ENCODE results near the gene RFX1. TPM values are rescaled to one million over a fixed set of nuclear protein-coding genes. Genes with fewer than 3 reads are reported as not detected.
"Not testable (repeated sequence)": the region's sequence is repeated elsewhere in the genome, so short reads cannot be mapped to it uniquely, and the experiment has no call there.

The RFX1 gene
- total RNA-seq, 1 experiment from 2014 or later = 7.5 TPM

DNA sequence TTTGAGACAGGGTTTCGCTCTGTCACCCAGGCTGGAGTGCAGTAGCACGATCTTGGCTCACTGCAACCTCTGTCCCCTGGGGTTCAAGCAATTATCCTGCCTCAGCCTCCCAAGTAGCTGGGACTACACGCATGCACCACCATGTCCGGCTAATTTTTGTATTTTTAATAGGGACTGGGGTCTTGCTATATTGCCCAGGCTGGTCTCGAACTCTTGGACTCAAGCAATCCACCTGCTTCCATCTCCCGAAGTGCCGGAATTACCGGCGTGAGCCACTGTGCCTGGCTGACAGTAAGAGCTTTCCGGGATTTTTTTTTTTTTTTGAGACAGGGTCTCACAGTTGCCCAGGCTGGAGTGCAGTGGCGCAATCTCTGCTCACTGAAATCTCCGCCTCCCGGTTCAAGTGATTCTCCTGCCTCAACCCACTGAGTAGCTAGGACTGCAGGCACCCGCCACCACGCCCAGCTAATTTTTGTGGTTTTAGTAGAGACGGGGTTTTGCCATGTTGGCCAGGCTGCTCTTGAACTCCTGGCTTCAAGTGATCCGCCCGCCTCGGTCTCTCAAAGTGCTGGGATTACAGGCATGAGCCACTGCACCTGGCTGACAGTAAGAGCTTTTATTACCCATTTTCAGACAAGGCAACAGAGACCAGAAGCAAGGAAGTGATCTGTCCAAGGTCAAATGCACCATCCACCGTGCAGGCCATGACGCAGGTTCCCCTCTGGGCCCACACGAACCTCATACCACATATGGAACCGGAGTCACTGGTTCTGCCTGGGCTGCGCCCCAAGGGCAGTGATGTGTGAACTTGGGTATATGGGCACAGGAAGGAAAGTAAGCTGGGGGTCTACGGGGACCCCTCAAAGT is 21.0 kb downstream of the RFX1 start:
- in situ Hi-C loops (cut with HindIII; ENCODE audit: low pct_unique_long_range_greater_than_20kb, low sequenced_read_pairs) = no loop called here
- no peak for DNase-seq (ENCODE audit: low read depth)

DNA sequence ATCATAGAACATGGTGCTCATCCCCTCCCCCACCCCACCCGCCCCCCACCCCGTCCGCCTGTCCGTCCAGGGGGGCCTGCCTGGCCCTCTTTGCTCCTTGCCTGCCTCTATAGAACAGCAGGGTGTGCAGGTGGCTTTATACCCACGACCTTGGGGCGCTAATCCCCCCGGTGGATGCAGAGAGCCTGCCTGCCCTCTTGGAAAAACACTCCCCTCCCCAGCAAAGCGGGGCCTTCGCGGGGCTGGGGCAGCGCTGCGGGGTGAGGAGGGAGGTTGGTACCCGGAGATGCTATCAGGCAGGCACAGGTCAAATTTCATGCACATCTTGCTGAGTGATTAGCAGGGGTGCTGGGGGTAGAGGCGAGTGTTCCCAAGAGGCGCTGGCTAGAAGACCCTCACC is 21.9 kb downstream of the RFX1 start:
- DNase-seq (ENCODE audit: low read depth) = no peak
- in situ Hi-C loops (cut with HindIII; ENCODE audit: low pct_unique_long_range_greater_than_20kb, low sequenced_read_pairs) = no loop called here

- in situ Hi-C loops (cut with HindIII; ENCODE audit: low pct_unique_long_range_greater_than_20kb, low sequenced_read_pairs) = no loop called here
- DNase-seq (ENCODE audit: low read depth) = no peak
Observed at GRCh38 chr19:13983213-13983889, 22.8 kb downstream of the RFX1 start.

GRCh38 chr19:13982773-13983172 is 23.3 kb downstream of the RFX1 start:
- in situ Hi-C loops (cut with HindIII; ENCODE audit: low pct_unique_long_range_greater_than_20kb, low sequenced_read_pairs) = no loop called here
- no peak for DNase-seq (ENCODE audit: low read depth)

DNA sequence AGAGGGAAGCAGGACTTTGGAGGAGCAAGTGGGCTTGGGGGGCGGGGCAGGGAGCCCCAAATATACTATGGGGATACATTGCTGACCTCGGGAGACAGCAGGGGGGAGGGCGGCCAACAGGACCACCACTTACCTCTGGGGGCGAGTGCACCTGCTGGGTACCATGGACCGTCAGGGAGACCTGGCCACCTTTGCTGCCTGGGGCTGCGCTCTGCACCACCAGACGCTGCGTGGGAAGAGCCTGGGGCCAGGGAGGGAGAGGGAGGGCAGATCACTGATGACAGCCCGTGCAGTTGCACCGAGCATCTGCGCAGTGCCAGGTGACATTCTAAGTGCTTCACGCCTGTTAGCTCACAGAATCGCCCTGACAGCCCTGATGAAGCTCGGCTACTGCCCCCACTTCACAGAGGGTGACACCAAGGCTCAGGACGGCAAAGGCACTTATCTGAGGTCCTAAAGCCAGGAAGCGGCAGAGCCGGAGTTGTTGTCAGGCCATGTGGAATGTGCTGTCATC is 24.1 kb downstream of the RFX1 start:
- in situ Hi-C loops (cut with HindIII; ENCODE audit: low pct_unique_long_range_greater_than_20kb, low sequenced_read_pairs) = no loop called here

GRCh38 chr19:13981467-13981866 is 24.7 kb downstream of the RFX1 start:
- in situ Hi-C loops (cut with HindIII; ENCODE audit: low pct_unique_long_range_greater_than_20kb, low sequenced_read_pairs) = no loop called here
- DNase-seq (ENCODE audit: low read depth) = no peak

More for the DNA sequence above, 24.1 kb downstream of the RFX1 start:
- no peak for DNase-seq (ENCODE audit: low read depth)

- DNase-seq (ENCODE audit: low read depth) = no peak
- in situ Hi-C loops (cut with HindIII; ENCODE audit: low pct_unique_long_range_greater_than_20kb, low sequenced_read_pairs) = no loop called here
Observed at GRCh38 chr19:13981021-13981420, 25.1 kb downstream of the RFX1 start.

DNA sequence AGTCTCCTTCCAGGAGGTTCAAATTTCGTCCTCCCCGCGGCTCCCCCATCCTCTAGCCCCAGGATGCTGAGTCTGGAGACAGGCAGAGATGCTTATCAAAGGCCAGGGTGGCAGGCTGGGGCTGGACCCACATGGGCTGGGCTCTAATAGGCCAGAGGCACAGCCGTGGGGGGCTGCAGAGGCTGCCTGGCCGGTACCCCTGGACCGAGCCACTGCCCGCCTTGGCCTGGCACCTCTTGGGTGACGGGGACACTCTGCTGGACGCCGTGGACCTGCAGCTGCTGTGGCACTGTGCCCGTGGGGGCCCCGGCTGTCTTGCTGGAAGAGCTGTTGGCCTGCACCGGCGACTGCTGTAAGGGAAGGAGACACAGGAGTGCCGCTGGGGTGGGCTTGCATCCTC is 25.8 kb downstream of the RFX1 start:
- no peak for DNase-seq (ENCODE audit: low read depth)
- in situ Hi-C loops (cut with HindIII; ENCODE audit: low pct_unique_long_range_greater_than_20kb, low sequenced_read_pairs) = no loop called here

GRCh38 chr19:13979686-13980085 is 26.4 kb downstream of the RFX1 start:
- in situ Hi-C loops (cut with HindIII; ENCODE audit: low pct_unique_long_range_greater_than_20kb, low sequenced_read_pairs) = no loop called here
- DNase-seq (ENCODE audit: low read depth) = no peak

GRCh38 chr19:13979244-13979615 is 26.9 kb downstream of the RFX1 start:
- DNase-seq (ENCODE audit: low read depth) = no peak
- in situ Hi-C loops (cut with HindIII; ENCODE audit: low pct_unique_long_range_greater_than_20kb, low sequenced_read_pairs) = no loop called here

DNA sequence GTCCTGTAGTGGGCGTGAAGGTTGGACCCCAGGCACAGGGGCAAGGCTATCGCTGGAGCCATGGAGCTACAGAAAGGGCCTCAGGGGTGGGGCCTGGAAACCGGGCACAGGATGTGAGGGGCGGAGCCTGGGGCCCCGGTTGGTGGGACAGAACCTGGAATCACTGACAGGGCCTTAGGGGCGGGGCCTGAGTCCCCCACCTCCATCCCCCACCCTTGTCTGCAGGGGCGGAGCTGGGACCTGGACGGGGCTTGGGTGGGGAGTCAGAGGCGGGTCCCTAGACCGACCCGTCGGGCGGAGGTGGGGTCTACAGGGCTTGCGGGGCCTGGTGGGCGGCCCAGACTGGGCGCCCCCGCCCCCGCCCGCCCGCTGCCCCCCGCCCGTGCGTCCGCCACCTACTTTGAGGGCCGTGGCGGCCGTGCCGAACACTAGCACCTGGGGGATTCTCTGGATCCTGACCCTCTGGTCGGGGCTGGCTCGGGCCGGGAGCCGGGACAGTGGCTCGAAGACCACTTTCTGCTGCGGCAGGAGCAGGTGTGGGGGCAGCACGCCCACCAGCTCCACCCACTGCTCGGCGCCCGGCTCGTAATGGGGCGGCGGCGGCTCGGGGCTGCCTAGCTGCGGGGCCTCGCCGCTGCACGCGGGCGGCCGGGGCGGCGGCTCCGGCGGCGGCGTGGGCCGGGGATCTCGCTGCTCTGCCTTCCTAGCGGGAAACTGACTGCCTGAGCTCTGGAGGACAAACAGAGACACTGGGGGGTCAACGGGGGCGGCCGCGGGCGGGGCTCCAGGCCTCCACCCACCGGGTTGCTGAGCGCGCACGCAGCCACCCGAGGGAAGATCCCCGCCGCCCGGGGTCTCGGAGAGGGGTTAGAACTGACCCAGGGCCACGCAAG is 27.5 kb downstream of the RFX1 start:
- in situ Hi-C loops (cut with HindIII; ENCODE audit: low pct_unique_long_range_greater_than_20kb, low sequenced_read_pairs) = no loop called here
- DNase-seq (ENCODE audit: low read depth) = no peak

DNA sequence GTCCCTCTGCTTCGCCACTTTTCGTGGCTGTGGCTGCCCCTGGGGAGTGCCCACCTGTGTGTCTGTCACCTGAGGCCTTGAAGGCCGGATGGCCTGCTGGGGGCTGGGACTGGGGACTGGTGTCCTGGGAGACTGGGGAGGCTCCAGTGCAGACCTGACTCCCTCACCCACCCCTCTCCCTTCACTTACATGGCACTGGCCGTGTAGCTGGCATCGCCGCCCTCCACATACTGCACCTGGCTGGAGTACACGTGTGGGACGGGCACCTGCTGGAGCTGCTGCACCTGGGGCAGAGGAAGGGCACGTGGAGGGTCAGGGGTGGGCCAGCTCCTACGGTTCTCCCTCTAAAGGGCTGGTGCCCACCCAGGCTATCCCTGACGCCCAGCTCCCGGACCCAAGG is 28.3 kb downstream of the RFX1 start:
- in situ Hi-C loops (cut with HindIII; ENCODE audit: low pct_unique_long_range_greater_than_20kb, low sequenced_read_pairs) = no loop called here
- no peak for DNase-seq (ENCODE audit: low read depth)

GRCh38 chr19:13976446-13976845 is 29.7 kb downstream of the RFX1 start:
- DNase-seq (ENCODE audit: low read depth) = no peak
- in situ Hi-C loops (cut with HindIII; ENCODE audit: low pct_unique_long_range_greater_than_20kb, low sequenced_read_pairs) = no loop called here

DNA sequence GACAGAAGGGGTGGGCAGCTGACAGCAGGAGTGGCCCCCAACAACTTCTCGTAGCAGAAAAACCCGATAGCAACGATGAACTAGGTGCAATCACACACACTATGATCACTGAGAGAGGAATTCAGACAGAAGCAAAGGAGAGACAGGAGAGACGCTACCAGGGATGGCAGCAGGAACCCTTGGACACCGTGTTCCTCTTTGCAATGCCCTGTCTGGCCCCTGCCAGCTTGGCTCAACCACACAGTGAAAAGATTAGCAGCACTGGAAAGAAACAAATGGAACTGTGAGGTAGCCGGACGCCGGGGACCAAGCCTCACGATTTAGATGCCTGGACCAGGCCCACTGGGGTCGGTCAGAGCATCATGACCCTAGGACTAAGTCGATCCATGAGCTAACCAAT is 30.2 kb downstream of the RFX1 start:
- in situ Hi-C loops (cut with HindIII; ENCODE audit: low pct_unique_long_range_greater_than_20kb, low sequenced_read_pairs) = no loop called here
- no peak for DNase-seq (ENCODE audit: low read depth)

DNA sequence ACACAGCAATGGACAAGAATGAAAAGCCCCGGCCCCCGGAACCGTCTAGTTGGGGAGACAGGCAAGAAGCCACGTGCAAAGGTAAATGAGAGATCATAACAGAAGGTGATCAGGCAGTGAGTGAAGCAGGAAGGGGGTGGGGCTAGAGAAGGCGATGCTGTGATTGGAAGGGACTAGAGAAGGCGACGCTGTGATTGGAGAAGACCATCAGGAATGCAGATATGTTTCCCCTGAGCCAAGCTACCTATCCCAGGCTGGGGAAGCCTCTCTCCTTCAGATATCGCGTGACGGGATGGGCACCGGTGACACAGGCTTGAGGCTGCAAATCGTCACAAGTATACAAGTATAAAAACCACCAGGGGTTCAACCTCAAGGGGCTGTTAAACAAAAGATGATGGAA is 32.0 kb downstream of the RFX1 start:
- DNase-seq (ENCODE audit: low read depth) = peak; percentile 95
- in situ Hi-C loops (cut with HindIII; ENCODE audit: low pct_unique_long_range_greater_than_20kb, low sequenced_read_pairs) = no loop called here

DNA sequence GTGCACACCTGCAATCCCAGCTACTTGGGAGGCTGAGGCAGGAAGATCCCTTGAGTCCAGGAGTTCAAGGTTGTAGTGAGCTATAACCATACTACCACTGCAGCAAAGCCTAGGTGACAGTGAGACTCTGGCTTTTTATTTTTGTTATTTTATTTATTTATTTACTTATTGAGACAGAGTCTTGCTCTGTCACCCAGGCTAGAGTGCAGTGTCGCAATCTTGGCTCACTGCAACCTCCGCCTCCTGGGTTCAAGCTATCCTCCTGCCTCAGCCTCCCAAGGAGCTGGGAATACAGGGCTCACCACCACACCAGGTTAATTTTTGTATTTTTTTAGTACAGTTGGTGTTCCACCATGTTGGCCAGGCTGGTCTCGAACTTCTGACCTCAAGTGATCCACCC is 32.6 kb downstream of the RFX1 start:
- in situ Hi-C loops (cut with HindIII; ENCODE audit: low pct_unique_long_range_greater_than_20kb, low sequenced_read_pairs); DNase-seq (ENCODE audit: low read depth): not testable (repeated sequence)

- no peak for DNase-seq (ENCODE audit: low read depth)
- in situ Hi-C loops (cut with HindIII; ENCODE audit: low pct_unique_long_range_greater_than_20kb, low sequenced_read_pairs) = no loop called here
Observed at GRCh38 chr19:13972368-13973155, 33.6 kb downstream of the RFX1 start.

DNA sequence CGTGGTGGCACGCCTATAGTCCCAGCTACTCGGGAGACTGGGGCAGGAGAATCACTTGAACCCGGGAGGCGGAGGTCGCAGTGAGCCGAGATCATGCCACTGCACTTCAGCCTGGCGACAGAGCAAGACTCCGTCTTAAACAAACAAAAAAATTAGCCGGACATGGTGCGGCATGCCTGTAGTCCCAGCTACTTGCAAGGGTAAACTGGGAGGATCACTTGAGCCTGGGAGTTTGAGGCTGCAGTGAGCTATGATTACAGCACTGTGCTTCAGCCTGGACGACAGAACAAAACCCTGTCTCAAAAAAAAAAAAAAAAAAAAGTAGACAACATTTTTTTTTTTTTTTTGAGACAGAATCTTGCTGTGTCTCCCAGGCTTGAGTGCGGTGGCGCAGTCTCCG is 34.3 kb downstream of the RFX1 start:
- in situ Hi-C loops (cut with HindIII; ENCODE audit: low pct_unique_long_range_greater_than_20kb, low sequenced_read_pairs) = not testable (repeated sequence)

More for the DNA sequence above, 34.3 kb downstream of the RFX1 start:
- not testable (repeated sequence) for DNase-seq (ENCODE audit: low read depth)

All from Caki2 (cell line).